Right kidney (tissue), 1 donor: ENCODE results near the gene PDPK1.
"Not testable (repeated sequence)": the region's sequence is repeated elsewhere in the genome, so short reads cannot be mapped to it uniquely, and the experiment has no call there.

Experiments used
- DNase-seq: peaks from one replicate; pipeline ENCODE4 v3.0.0-alpha.2; 2016

The PDPK1 gene

GRCh38 chr16:2610781-2611498 is 73.1 kb downstream of the PDPK1 start:
- DNase-seq = no peak

DNA sequence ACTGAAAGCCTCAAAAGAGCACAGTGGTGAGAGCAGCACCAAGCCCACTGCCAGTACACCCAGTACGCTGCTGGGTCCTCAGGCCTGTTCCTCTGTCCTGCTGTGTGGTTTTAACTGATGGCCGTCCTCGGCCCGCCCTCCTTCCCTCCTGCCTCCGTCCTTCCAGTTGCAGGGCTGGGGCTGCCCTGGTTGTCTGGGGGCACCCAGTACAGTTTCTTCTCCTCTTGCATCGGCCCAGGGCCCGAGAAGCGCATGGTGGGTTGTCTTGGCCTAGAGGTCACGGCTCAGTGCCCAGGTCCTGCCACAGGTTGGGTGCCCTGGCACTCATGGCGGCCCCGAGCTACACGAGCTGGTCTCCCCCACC is 73.7 kb downstream of the PDPK1 start:
- DNase-seq = no peak

DNA sequence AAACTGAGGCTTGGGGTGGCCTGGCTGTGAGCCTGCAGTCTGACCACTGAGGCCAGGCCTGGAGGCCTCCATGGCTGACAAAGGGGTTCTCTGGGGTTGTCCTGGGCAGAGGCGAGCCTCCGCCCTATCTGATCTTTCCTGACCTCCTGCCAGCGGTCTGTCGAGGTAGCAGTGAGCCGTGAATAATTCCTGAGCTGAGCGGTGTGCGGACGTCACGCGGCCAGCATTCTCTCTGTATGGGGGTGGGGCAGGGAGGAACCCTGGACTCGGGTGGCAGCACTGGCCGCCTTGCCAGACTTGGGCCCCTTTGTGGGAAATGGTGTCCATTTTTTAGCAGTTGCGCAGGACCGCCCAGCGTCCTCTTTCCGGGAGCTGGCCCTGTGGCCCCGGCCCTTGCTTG is 74.1 kb downstream of the PDPK1 start:
- DNase-seq = not testable (repeated sequence)

- DNase-seq = not testable (repeated sequence)
These were observed 75.4 kb downstream of the PDPK1 start for GRCh38 chr16:2613251-2613650.

- no peak for DNase-seq
These were observed 77.0 kb downstream of the PDPK1 start for GRCh38 chr16:2614761-2615191.

GRCh38 chr16:2618964-2619363 is 81.1 kb downstream of the PDPK1 start:
- not testable (repeated sequence) for DNase-seq

- not testable (repeated sequence) for DNase-seq
These were observed 81.8 kb downstream of the PDPK1 start for GRCh38 chr16:2619628-2620027.

GRCh38 chr16:2620870-2621269 is 83.0 kb downstream of the PDPK1 start:
- not testable (repeated sequence) for DNase-seq

- DNase-seq = not testable (repeated sequence)
These were observed 83.6 kb downstream of the PDPK1 start for GRCh38 chr16:2621395-2621794.

DNA sequence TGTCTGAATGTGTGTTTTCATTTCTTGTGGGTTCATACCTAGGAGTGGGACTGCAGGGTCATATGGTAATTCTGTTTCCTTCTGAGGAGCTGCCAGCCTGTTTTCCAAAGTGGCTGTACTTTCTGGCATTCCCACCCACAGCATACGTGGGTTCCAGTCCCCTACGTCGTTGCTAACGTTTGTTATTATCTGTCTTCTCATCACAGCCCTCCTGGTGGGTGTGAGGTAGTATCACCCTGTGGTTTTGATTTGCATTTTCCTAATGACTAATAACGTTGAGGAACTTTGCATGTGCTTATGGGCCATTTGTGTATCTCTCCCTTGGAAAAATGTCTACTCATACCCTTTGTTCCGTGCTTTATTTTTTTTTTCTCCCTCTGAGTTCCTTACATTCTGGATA is 89.3 kb downstream of the PDPK1 start:
- DNase-seq = not testable (repeated sequence)

- not testable (repeated sequence) for DNase-seq
These were observed 93.4 kb downstream of the PDPK1 start for GRCh38 chr16:2631203-2631602.

DNA sequence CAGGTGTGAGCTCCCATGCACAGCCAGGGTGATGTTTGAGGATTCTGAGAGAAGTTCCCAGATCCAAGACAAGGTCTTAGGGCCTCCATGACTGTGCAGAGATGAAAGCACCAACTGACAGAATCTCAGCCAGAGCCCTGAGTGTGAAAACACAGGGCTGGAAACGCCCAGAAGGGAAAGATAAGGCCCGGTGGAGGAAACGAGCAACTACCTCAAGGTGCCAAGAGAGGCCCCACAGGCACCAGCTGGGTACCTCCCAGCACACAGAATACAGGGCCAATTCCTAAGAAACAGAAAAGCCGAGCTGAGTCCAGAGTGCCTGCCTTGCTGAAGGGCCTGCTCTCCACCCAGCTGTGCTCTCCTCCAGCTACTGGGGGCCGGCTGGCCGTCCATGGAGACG is 94.5 kb downstream of the PDPK1 start:
- not testable (repeated sequence) for DNase-seq

GRCh38 chr16:2639071-2639721 is 101.4 kb downstream of the PDPK1 start:
- DNase-seq = not testable (repeated sequence)

DNA sequence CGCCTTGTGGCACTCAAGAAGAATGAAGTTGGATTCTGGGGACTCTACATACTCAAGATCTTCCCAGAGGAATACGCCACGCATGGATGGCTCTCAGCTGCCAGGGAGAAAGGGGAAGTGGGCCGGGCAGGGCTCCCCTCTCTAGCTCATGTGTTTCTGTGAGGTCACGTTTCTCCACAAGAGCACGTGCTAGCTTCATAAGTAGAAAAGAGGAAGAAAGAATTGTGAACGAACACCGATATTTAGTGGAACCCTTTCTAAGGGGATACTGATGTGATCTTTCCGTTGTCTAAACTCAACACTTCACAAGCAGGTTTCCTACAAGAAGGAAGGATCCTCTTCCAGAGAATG is 101.9 kb downstream of the PDPK1 start:
- DNase-seq = not testable (repeated sequence)

DNA sequence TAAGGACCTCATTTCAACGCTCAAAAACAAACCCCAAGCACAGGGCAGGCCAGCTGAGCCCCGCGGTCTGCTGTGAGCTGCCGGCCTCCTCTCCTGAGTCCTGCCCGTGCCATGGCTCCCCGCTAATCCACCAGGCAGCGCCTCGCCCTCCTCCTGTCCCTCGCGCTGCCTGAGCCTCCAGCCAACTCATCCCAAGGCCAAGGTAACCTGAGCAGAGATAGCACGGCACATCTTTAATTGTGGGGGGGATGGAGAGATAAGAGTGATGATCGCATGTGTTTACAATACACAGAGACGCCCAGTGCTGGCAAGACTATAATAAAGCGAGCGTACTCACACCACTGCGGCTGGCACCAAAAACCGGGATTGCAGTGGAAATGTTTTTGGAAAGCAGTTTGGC is 104.7 kb downstream of the PDPK1 start:
- not testable (repeated sequence) for DNase-seq

- DNase-seq = not testable (repeated sequence)
These were observed 107.1 kb downstream of the PDPK1 start for GRCh38 chr16:2644754-2645453.

DNA sequence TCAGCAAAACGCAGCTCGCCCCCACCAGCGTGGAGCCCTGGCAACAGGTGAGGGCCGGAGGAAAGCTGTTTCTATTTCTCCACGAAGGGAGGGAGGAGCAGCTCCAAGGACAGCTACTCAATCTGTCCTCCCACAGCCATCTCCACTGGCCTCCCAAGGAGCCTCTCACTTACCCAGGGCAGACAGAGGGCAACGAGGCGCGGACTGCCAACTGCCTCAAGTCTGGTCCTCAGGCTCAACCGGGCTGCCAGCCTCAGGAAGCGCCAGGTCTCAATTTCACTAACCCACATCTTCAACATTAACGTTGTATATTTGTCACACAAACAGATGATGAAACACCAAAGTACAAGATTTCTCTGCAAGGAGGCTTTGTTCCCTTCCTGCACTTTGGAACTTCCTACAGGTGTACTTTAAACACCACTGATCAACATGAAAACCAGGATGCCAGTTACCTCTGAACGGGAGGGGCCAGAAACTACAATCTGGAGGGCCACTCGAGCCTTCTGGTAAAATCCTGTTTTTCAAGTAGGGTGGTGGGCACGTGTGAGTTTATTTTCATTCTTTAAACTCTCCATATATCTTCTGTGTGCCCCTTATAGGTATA is 113.5 kb downstream of the PDPK1 start:
- DNase-seq = not testable (repeated sequence)
